Endometrial microvascular endothelial cells (primary cell): ENCODE results near the gene FXYD6. TPM values are rescaled to one million over a fixed set of nuclear protein-coding genes. Genes with fewer than 3 reads are reported as not detected.
"Not testable (repeated sequence)": the region's sequence is repeated elsewhere in the genome, so short reads cannot be mapped to it uniquely, and the experiment has no call there.

Source experiments
- in situ Hi-C: cut with HindIII; loops from 2 replicates; pipeline ENCODE4 v1.10.0; 2017; ENCODE audit warnings: low sequenced_read_pairs, low pct_unique_long_range_greater_than_20kb; ENCODE audit errors: inconsistent ontology term
- total RNA-seq: library from RNA; depleted of rRNA; stranded (reverse); fragments of >200 nt; gene quantifications from one replicate; pipeline ENCODE4 v1.2.3, GENCODE V29; 2015; ENCODE audit errors: inconsistent ontology term

The FXYD6 gene
- total RNA-seq, 1 donor from 2014 or later = 0.84 TPM

DNA sequence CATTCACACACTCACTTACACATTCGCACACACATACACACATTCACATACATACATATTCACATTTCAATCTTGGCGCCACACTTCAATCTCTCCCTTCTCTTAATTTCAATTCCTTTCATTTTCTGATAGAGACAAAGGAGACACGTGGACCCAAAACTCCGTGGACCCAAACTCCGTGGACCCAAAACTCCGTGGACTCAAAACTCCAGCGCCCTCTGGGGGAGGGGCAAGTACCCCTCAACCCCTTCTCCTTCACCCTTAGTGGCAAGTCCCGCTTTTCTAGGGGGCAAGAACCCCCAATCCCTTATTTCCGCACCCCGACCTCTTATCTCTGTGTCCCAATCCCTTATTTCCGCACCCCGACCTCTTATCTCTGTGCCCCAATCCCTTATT lies 66.4 kb downstream of the FXYD6 start:
- in situ Hi-C loops = not testable (repeated sequence)

GRCh38 chr11:117809236-117810055 lies 67.0 kb downstream of the FXYD6 start:
- in situ Hi-C loops = no loop called here

DNA sequence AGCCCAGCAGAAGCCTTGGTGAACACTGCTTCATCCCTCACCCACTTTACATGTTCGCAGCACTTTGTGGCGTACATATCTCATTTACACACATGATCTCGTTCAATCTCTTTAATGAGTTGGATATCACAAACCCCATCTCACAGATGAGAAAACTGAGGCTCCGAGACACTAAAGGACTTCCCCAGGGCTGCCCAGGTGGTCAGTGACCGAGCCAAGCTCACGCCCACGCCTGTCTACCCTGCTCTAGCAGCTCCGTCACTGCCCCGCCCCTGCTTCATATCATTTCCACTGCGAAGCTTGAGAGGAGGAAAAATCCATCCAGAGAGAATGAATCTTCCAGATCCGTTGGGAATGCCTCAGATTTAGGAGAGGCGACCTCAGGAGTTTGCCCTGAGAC lies 67.7 kb downstream of the FXYD6 start:
- in situ Hi-C loops = no loop called here

DNA sequence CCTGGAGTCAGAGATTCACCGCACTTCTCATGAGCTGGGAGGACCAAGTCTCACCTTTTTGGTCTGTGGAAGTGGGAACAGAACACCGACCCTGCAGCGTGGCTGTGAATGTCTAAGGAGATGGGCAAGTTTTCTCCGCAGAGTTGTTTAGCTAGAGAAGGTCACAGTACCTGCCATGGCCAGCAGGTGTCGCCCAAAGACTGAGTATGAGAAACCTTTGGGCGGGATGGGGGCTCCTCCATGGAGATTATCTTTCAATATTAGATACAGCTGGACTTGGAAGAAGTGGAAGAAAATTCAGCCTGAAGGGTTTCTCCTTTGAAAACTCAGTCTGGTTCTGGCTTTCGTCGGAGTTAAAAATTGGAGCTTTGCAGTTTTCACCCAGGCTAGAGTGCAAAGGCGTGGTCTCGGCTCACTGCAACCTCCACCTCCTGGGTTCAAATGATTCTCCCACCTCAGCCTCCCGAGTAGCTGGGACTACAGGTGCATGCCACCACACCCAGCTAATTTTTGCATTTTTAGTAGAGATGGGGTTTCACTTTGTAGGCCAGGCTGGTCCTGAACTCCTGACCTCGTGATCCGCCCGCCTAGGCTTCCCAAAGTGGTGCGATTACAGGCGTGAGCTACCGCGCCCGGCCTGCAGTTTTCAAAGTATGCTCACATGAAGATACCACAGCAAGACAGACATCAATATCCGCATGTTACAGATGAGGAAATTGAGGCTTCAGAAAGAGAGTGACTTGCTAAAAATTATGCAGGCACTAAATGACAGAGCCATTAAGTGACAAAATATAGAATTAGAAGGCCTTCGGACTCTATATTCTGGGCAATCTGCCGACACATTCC lies 68.8 kb downstream of the FXYD6 start:
- in situ Hi-C loops = no loop called here

GRCh38 chr11:117806846-117807245 lies 69.6 kb downstream of the FXYD6 start:
- in situ Hi-C loops = no loop called here

DNA sequence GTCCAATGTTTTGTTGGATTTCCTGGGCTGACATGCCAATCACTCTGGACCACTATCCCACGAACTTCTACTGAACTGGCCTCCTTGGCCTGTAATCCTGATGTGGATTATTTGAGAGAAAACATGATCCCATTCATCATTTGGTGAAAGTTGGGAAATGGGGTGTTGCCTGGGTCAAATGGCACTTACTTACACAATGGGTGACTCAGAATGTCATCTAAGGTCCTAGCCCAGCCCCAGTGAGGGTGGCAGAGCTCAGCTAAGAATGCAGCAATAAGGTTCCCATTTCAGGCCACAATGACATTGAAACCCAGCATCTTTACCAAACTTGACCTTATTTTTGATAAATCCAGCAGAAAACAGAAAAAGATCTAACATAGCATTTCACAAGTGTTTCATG lies 71.4 kb downstream of the FXYD6 start:
- in situ Hi-C loops = no loop called here

DNA sequence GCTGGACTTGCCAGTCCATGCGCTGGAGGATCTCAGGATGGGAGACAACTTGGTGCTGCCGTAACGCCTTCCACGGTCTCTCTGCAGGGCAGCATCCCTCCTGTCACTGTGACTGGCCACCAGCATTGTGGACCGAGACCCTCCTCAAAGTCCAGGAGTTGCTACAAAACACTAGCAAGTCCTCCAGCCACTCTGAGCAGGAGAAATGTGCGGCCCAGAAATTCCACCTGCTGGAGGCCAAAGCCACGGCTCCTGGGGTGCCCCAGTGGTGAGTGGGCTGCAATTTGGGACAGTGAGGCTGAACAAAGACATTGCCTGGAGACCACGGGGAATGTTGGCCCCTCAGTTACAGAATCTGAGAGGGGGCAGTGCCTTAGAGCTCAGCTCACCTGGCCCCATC lies 72.6 kb downstream of the FXYD6 start:
- in situ Hi-C loops = no loop called here

- in situ Hi-C loops = no loop called here
Measured at GRCh38 chr11:117799634-117800033, 76.8 kb downstream of the FXYD6 start.

- in situ Hi-C loops = no loop called here
Measured at GRCh38 chr11:117796872-117797529, 79.5 kb downstream of the FXYD6 start, which contains the start of gene DSCAML1. DSCAML1 (minus strand) TSS chr11:117797216; CDS start chr11:117797079, 137 bp downstream.

- in situ Hi-C loops = no loop called here
Measured at GRCh38 chr11:117796456-117796871, 80.0 kb downstream of the FXYD6 start.

GRCh38 chr11:117795638-117796455 lies 80.6 kb downstream of the FXYD6 start:
- in situ Hi-C loops = no loop called here

DNA sequence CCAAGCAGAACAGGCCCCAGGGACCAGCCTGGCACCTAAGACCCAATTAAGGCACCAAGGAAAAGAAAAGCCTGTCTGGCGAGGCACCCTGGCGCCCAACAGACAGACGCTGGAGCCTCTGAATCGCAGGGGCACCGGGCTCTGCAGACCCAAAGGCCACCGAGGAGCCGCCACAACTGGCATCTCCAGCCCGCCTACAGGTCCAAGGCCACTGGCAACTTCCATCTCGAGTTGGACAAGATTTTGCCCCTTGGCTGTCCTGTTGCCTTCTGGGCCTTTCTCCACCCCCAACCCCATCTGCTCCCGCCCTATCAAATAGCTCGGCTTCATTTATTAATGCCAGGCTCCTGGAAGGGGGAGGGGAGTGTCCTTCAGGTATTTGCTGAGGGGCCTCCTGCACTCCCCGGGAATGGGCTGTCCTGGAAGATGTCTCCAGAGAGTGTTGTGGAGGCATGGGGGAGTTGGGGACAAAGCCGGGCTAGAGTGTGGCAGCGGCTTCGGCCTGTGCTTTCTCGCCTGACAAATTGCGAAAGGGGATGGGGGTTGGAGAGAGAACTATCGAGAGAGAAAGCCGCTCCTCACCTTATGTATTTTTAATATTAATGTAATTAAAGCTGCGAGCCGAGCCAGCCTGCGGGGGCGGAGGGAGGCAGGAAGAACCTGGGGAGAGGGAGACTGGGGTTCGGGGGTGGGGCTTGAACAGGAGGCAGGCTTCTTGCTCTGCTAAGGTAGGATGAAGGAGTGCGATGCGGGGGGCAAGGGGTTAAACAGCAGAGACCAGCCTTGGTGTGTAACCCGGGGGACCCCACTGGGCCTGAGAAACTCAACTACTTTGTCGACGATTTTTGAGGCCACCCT lies 81.5 kb downstream of the FXYD6 start:
- in situ Hi-C loops = no loop called here

- in situ Hi-C loops = no loop called here
Measured at GRCh38 chr11:117794135-117794534, 82.3 kb downstream of the FXYD6 start.

DNA sequence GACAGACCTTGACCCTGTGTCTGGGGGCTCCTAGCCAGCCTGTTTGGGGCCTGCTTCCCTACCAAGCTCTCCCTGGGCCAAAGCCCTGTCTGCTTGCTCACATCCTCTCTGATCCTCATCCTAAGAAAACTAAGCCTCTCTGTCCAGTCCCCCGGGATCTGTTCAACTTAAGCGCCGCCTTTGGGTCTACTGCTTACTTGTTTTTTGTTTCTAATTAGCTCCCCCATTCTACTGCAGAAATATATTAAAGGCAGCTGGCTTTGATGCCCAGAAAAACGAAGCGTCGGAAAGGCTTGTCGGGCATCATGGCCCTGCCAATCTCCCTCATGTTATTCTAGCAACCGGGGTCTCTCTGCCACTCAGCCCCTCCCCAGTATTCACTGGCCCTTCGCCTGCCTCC lies 82.9 kb downstream of the FXYD6 start:
- in situ Hi-C loops = no loop called here

DNA sequence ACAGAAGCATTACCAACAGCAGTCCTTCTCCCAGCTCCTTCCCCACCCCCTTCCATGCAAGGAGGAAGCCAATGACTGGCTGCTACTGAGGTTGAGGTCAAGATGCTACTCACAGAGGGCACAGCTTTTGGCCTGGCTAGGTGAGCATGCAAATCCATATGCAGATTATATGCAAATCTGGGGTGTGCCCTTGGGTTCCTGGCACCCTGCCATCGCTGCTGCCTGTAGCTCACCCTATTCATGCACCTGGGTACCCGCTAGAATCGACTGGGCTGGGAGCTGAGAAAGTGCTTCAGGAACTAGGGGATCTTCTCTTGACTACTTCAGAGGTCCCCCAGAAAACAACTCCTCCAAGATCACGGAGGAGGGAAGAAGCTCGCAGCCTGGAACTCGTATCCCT lies 83.5 kb downstream of the FXYD6 start:
- in situ Hi-C loops = no loop called here

- in situ Hi-C loops = no loop called here
Measured at GRCh38 chr11:117792241-117792640, 84.2 kb downstream of the FXYD6 start.

DNA sequence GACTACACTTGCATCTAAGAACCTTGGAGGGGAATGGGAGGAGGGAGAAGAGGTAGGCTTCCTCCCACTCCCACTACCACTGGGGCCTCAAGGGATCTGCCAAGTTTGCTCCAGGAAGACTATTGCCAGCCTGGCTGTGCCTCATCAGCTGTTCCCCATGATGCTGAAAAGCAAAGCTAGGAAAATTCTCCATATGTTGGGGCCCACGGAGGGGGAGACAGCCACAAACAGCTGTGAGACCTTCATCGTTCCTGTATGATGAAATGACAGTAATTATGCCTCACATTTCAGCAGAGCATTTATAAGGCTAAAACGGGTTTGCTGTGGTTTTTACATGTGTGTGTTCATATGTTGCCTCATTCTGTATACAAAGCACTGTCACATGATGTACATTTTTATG lies 86.2 kb downstream of the FXYD6 start:
- in situ Hi-C loops = no loop called here

GRCh38 chr11:117789241-117789640 lies 87.2 kb downstream of the FXYD6 start:
- in situ Hi-C loops = no loop called here
